HG02623 (cell line): Measurements from ENCODE around the gene PRR5L.
A peak's percentile ranks its signal among the peaks of the same experiment; 100 is the strongest.

Source experiments
- ATAC-seq: cut with Tn5 transposase; IDR thresholded peaks from one replicate; pipeline ENCODE4 v1.9.1; 2021; ENCODE audit warnings: moderate library complexity; ENCODE audit not compliant: unreplicated experiment

Gene PRR5L

GRCh38 chr11:36295926-36296325 lies at the start of gene PRR5L:
Gene PRR5L (plus strand): TSS chr11:36296288. CDS start chr11:36401122, 104,834 bp downstream.
- no peak for ATAC-seq

- no peak for ATAC-seq
Observed at GRCh38 chr11:36247493-36247892, 48.6 kb upstream of the PRR5L start.

GRCh38 chr11:36248436-36248835 lies 47.7 kb upstream of the PRR5L start:
- no peak for ATAC-seq

- ATAC-seq: no peak
Observed at GRCh38 chr11:36249246-36249645, 46.8 kb upstream of the PRR5L start.

GRCh38 chr11:36251823-36252222 lies 44.3 kb upstream of the PRR5L start:
- ATAC-seq: no peak

GRCh38 chr11:36253238-36253637 lies 42.9 kb upstream of the PRR5L start:
- no peak for ATAC-seq

- ATAC-seq: no peak
Observed at GRCh38 chr11:36254713-36255112, 41.4 kb upstream of the PRR5L start.

- ATAC-seq: no peak
Observed at GRCh38 chr11:36257351-36257750, 38.7 kb upstream of the PRR5L start.

- no peak for ATAC-seq
Observed at GRCh38 chr11:36258730-36259360, 37.2 kb upstream of the PRR5L start.

GRCh38 chr11:36261094-36261493 lies 35.0 kb upstream of the PRR5L start:
- ATAC-seq: no peak

- no peak for ATAC-seq
Observed at GRCh38 chr11:36264011-36264972, 31.8 kb upstream of the PRR5L start.

- no peak for ATAC-seq
Observed at GRCh38 chr11:36264973-36265344, 31.1 kb upstream of the PRR5L start.

- ATAC-seq: peak; percentile 58
Observed at GRCh38 chr11:36265793-36266628, 30.1 kb upstream of the PRR5L start.

GRCh38 chr11:36266767-36267166 lies 29.3 kb upstream of the PRR5L start:
- no peak for ATAC-seq

GRCh38 chr11:36268337-36268985 lies 27.6 kb upstream of the PRR5L start:
- no peak for ATAC-seq

- ATAC-seq: no peak
Observed at GRCh38 chr11:36270701-36271100, 25.4 kb upstream of the PRR5L start.

- no peak for ATAC-seq
Observed at GRCh38 chr11:36271794-36272407, 24.2 kb upstream of the PRR5L start.

GRCh38 chr11:36273110-36273509 lies 23.0 kb upstream of the PRR5L start:
- no peak for ATAC-seq

- no peak for ATAC-seq
Observed at GRCh38 chr11:36274414-36274813, 21.7 kb upstream of the PRR5L start.

GRCh38 chr11:36278531-36279282 lies 17.4 kb upstream of the PRR5L start:
- no peak for ATAC-seq
